ENCODE results near the gene SYNGR3.

DNA sequence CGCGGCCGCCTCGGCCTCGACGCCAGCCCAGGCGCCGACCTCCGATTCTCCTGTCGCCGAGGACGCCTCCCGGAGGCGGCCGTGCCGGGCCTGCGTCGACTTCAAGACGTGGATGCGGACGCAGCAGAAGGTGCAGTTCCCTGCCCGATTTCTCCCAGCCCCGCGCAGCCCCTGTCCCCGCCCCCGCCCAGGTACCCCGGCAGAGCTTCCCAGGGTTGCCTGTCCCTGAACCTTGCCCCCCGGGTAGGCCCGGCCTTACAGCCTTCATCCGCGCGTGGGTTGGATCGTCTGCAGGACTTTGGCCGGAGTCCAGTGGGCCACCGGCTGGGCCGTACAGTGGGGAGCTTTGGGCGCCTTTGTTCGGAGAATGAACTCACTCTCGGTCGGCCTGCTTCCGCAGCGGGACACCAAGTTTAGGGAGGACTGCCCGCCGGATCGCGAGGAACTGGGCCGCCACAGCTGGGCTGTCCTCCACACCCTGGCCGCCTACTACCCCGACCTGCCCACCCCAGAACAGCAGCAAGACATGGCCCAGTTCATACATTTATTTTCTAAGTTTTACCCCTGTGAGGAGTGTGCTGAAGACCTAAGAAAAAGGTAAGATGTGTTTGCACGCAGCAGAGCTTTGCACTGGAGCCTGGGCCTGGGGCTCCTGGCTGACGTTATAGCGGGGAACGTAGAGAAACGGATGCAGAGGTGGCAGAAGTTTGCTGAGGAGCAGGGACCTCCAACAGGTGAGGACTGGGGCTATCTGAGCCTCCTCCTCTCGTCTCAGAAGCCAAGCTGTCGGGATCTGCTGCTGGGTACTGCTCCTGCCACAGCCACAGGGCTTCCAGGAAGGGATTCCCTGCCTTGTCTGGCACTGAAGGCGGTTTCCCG, 5.2 kb upstream of the SYNGR3 start:
- TF ChIP-seq EZH2phosphoT487 (IDR thresholded peaks at IDR 0.05; ENCODE audit: low read depth): no peak
- TF ChIP-seq, protein P1, sequence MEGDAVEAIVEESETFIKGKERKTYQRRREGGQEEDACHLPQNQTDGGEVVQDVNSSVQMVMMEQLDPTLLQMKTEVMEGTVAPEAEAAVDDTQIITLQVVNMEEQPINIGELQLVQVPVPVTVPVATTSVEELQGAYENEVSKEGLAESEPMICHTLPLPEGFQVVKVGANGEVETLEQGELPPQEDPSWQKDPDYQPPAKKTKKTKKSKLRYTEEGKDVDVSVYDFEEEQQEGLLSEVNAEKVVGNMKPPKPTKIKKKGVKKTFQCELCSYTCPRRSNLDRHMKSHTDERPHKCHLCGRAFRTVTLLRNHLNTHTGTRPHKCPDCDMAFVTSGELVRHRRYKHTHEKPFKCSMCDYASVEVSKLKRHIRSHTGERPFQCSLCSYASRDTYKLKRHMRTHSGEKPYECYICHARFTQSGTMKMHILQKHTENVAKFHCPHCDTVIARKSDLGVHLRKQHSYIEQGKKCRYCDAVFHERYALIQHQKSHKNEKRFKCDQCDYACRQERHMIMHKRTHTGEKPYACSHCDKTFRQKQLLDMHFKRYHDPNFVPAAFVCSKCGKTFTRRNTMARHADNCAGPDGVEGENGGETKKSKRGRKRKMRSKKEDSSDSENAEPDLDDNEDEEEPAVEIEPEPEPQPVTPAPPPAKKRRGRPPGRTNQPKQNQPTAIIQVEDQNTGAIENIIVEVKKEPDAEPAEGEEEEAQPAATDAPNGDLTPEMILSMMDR (IDR thresholded peaks at IDR 0.05; ENCODE audit: low read depth, low read length): no peak
